ENCODE results near the gene CMSS1.

- TF ChIP-seq ZNF8 (CRISPR knock-in tag; IDR thresholded peaks at IDR 0.05) (no peak), CSDC2 (CRISPR knock-in tag; IDR thresholded peaks at IDR 0.05) (no peak), RARB (CRISPR knock-in tag; IDR thresholded peaks at IDR 0.05) (no peak), TCF4 (CRISPR knock-in tag; IDR thresholded peaks at IDR 0.05; ENCODE audit: borderline replicate concordance) (no peak), PATZ1 (CRISPR knock-in tag; IDR thresholded peaks at IDR 0.05; ENCODE audit: borderline replicate concordance) (no peak), ZFP30 (CRISPR knock-in tag; IDR thresholded peaks at IDR 0.05) (no peak), ARNTL (CRISPR knock-in tag; IDR thresholded peaks at IDR 0.05; ENCODE audit: borderline replicate concordance, low read depth) (no peak), BACH2 (CRISPR knock-in tag; IDR thresholded peaks at IDR 0.05; ENCODE audit: borderline replicate concordance) (no peak)
Observed at GRCh38 chr3:99799422-99799821, 18.2 kb upstream of the CMSS1 start.

Data from SK-N-SH treated with all-trans-retinoic acid at 6 μM for 48 hours (cell line).